ENCODE measurements around the gene MIPOL1.

DNA sequence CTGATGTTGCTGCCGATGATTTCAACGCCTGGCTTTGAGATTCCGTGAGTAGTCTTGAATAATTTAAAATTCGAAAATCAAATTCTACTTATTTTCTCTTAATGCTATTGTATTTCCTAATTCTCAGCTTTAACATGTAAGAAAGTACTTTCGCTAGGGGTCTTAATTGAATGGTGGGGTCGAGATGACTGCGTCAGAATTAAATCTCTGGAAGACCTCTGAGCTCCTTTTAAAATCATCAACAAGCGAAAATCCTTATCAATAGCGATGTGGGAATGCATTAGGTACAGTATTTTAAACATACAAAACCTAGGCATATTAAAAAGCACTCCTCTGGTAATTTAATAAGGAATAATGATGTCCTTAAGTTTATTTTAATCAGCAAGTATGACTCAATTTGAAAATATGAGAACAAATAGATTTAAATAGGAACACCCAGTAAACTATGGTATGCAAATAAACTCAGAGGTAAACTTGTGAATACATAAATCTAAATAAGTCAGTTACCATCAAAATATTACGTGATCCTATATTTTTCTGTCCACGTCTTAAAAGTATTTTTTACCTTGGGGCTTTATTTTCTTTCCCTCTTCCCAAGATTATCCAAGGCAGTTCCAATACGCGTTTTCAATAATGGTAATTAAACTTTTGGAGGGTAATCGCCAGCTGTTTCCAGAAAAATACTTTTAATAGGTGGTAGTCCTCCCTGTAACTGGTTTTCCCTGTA lies 395.9 kb downstream of the MIPOL1 start:
- TF ChIP-seq EP300 (IDR thresholded peaks at IDR 0.05) = no peak
- no peak for TF ChIP-seq POLR2A (IDR thresholded peaks at IDR 0.05)
- no peak for TF ChIP-seq CTCF (IDR thresholded peaks at IDR 0.05)
